CD4-positive, alpha-beta T cell treated with Interleukin-21 for 1 hour (primary cell): ENCODE data around the gene ATXN2.
"Not testable (repeated sequence)": the region's sequence is repeated elsewhere in the genome, so short reads cannot be mapped to it uniquely, and the experiment has no call there.

Experiments
- DNase-seq: peaks from one replicate; pipeline ENCODE4 v3.0.0-alpha.2; 2020

The ATXN2 gene

GRCh38 chr12:111413442-111414086, 185.6 kb downstream of the ATXN2 start:
- DNase-seq, result no peak

GRCh38 chr12:111412830-111413441, 186.2 kb downstream of the ATXN2 start:
- DNase-seq, result no peak

- DNase-seq, result no peak
Measured at GRCh38 chr12:111412007-111412829, 186.9 kb downstream of the ATXN2 start.

GRCh38 chr12:111411185-111411764, 187.8 kb downstream of the ATXN2 start:
- DNase-seq, result no peak

- no peak for DNase-seq
Measured at GRCh38 chr12:111410431-111411184, 188.5 kb downstream of the ATXN2 start.

GRCh38 chr12:111409780-111410430, 189.2 kb downstream of the ATXN2 start:
- no peak for DNase-seq

GRCh38 chr12:111409403-111409779, 189.7 kb downstream of the ATXN2 start:
- no peak for DNase-seq

GRCh38 chr12:111408686-111409402, 190.3 kb downstream of the ATXN2 start:
- no peak for DNase-seq

- DNase-seq, result no peak
Measured at GRCh38 chr12:111408116-111408440, 191.0 kb downstream of the ATXN2 start.

GRCh38 chr12:111407377-111408115, 191.6 kb downstream of the ATXN2 start:
- no peak for DNase-seq

GRCh38 chr12:111406474-111407376, 192.4 kb downstream of the ATXN2 start:
- DNase-seq, result peak; percentile 74

- DNase-seq, result no peak
Measured at GRCh38 chr12:111405859-111406473, 193.1 kb downstream of the ATXN2 start, which contains the start of gene SH2B3. SH2B3 (plus strand) TSS chr12:111405923; CDS start chr12:111418146, 12,223 bp downstream.

GRCh38 chr12:111405149-111405858, 193.8 kb downstream of the ATXN2 start:
- peak; percentile 98 for DNase-seq

- DNase-seq, result peak; percentile 71
Measured at GRCh38 chr12:111404362-111405148, 194.6 kb downstream of the ATXN2 start.

- DNase-seq, result not testable (repeated sequence)
Measured at GRCh38 chr12:111402490-111402824, 196.7 kb downstream of the ATXN2 start.
